GM20431 (cell line): ENCODE measurements around the gene RAB5B.
"Not testable (repeated sequence)": the region's sequence is repeated elsewhere in the genome, so short reads cannot be mapped to it uniquely, and the experiment has no call there.

Experiments used
- in situ Hi-C: fragments of 300-500 bp; cut with MseI, MboI; formaldehyde crosslinking; loops from one replicate; pipeline ENCODE4 v1.15.0; 2020; ENCODE audit warnings: low sequenced_read_pairs; ENCODE audit not compliant: unreplicated experiment

RAB5B gene

GRCh38 chr12:55978393-55978792 is 4.5 kb downstream of the RAB5B start:
- in situ Hi-C loops, result no loop called here

- in situ Hi-C loops, result no loop called here
Observed at GRCh38 chr12:55979069-55979468, 5.2 kb downstream of the RAB5B start.

GRCh38 chr12:55981882-55982281 is 8.0 kb downstream of the RAB5B start:
- in situ Hi-C loops, result not testable (repeated sequence)

- in situ Hi-C loops, result no loop called here
Observed at GRCh38 chr12:55982319-55982936, 8.6 kb downstream of the RAB5B start.

- in situ Hi-C loops, result no loop called here
Observed at GRCh38 chr12:55983232-55983842, 9.5 kb downstream of the RAB5B start.

GRCh38 chr12:55984861-55985260 is 11.0 kb downstream of the RAB5B start:
- in situ Hi-C loops, result no loop called here

GRCh38 chr12:55985341-55985740 is 11.5 kb downstream of the RAB5B start:
- in situ Hi-C loops, result no loop called here

GRCh38 chr12:55985976-55986375 is 12.1 kb downstream of the RAB5B start:
- in situ Hi-C loops, result not testable (repeated sequence)

GRCh38 chr12:55991110-55991509 is 17.2 kb downstream of the RAB5B start:
- in situ Hi-C loops, result no loop called here

GRCh38 chr12:55993230-55993853 is 19.5 kb downstream of the RAB5B start:
- in situ Hi-C loops, result no loop called here

GRCh38 chr12:55995366-55995765 is 21.5 kb downstream of the RAB5B start:
- in situ Hi-C loops, result no loop called here

- in situ Hi-C loops, result no loop called here
Observed at GRCh38 chr12:55996201-55996714, 22.4 kb downstream of the RAB5B start.

- in situ Hi-C loops, result no loop called here
Observed at GRCh38 chr12:55996715-55997534, 23.0 kb downstream of the RAB5B start, which contains the start of gene SUOX. SUOX (plus strand) TSS chr12:55997276; CDS start chr12:56002222, 4,946 bp downstream.

- in situ Hi-C loops, result no loop called here
Observed at GRCh38 chr12:55997535-55997859, 23.6 kb downstream of the RAB5B start.

GRCh38 chr12:55999522-55999921 is 25.6 kb downstream of the RAB5B start:
- in situ Hi-C loops, result not testable (repeated sequence)

- in situ Hi-C loops, result not testable (repeated sequence)
Observed at GRCh38 chr12:55999999-56000540, 26.2 kb downstream of the RAB5B start.

GRCh38 chr12:56001487-56002100 is 27.7 kb downstream of the RAB5B start:
- in situ Hi-C loops, result no loop called here

- in situ Hi-C loops, result not testable (repeated sequence)
Observed at GRCh38 chr12:56003376-56003775, 29.5 kb downstream of the RAB5B start.

GRCh38 chr12:56004211-56004610 is 30.3 kb downstream of the RAB5B start:
- in situ Hi-C loops, result no loop called here
